OCI-LY1 (cell line): ENCODE results near the gene HEATR1.

ENCODE experiments used
- CTCF ChIP-seq: fragments of 200-600 bp; sonication (generic), shearing (Covaris generic); IDR thresholded peaks from 2 replicates; pipeline ENCODE4 v1.5.1; 2017; ENCODE audit warnings: mild to moderate bottlenecking, antibody characterized with exemption, low read length, moderate library complexity, mixed read lengths
- EZH2 ChIP-seq: fragments of 200-600 bp; sonication (generic), shearing (Covaris generic); IDR thresholded peaks from 2 replicates; pipeline ENCODE4 v1.8.0; 2017; ENCODE audit warnings: borderline replicate concordance, mixed run types, mild to moderate bottlenecking, antibody characterized with exemption, low read length, moderate library complexity, mixed read lengths

- TF ChIP-seq CTCF (no peak), EZH2 (no peak)
Observed at GRCh38 chr1:236509203-236509602, 95.1 kb downstream of the HEATR1 start.
